HepG2 (cell line): ENCODE measurements around the gene ATL2. TPM values are rescaled to one million over a fixed set of nuclear protein-coding genes. Genes with fewer than 3 reads are reported as not detected.
A peak's percentile ranks its signal among the peaks of the same experiment; 100 is the strongest.

Experiments used
- AKAP8 ChIP-seq: sonication (generic); formaldehyde crosslinking; IDR thresholded peaks from 2 replicates; pipeline ENCODE4 v1.5.1; 2020; ENCODE audit warnings: mild to moderate bottlenecking, missing genetic modification reagents
- CHD2 ChIP-seq: IDR thresholded peaks from 2 replicates; pipeline ENCODE4 v1.6.1; 2011; ENCODE audit warnings: low read depth, low read length, improper control_type of control experiment
- CSRNP1 ChIP-seq: sonication (generic); formaldehyde crosslinking; IDR thresholded peaks from 2 replicates; pipeline ENCODE4 v1.8.1; 2023; ENCODE audit warnings: mild to moderate bottlenecking, missing genetic modification reagents
- EP300 ChIP-seq, 3 experiments: sonication (generic) in 1 of 3; formaldehyde crosslinking in 1 of 3; IDR thresholded peaks; 2 replicates each; pipeline versions ENCODE4 v1.5.1 to v1.6.1; 2011 to 2020; ENCODE audit warnings: low read depth in 2 of 3, low read length in 2 of 3, borderline replicate concordance in 1 of 3, improper control_type of control experiment in 1 of 3, mild to moderate bottlenecking in 1 of 3, missing genetic modification reagents in 1 of 3, moderate library complexity in 1 of 3
- HNRNPUL1 ChIP-seq: fragments of 200-400 bp; formaldehyde crosslinking; IDR thresholded peaks from 2 replicates; pipeline ENCODE4 v1.6.1; 2017; ENCODE audit warnings: low read depth, mild to moderate bottlenecking, low read length, moderate library complexity
- JUNB ChIP-seq: sonication (generic); formaldehyde crosslinking; IDR thresholded peaks from 2 replicates; pipeline ENCODE4 v1.8.0; 2022; ENCODE audit warnings: missing genetic modification reagents, mild to moderate bottlenecking, borderline replicate concordance
- KDM1A ChIP-seq: IDR thresholded peaks from 2 replicates; pipeline ENCODE4 v1.6.1; 2016; ENCODE audit warnings: missing compliant biosample characterization
- KDM6A ChIP-seq: IDR thresholded peaks from 2 replicates; pipeline ENCODE4 v1.6.1; 2016; ENCODE audit warnings: low read depth
- PRMT3 ChIP-seq: sonication (generic); formaldehyde crosslinking; IDR thresholded peaks from 2 replicates; pipeline ENCODE4 v1.8.1; 2022; ENCODE audit warnings: low read depth, mild to moderate bottlenecking, moderate library complexity, missing genetic modification reagents, borderline replicate concordance
- RBAK ChIP-seq: sonication (generic); formaldehyde crosslinking; IDR thresholded peaks from 2 replicates; pipeline ENCODE4 v1.5.1; 2020; ENCODE audit warnings: mild to moderate bottlenecking, missing genetic modification reagents
- RNF219 ChIP-seq: sonication (generic); formaldehyde crosslinking; IDR thresholded peaks from 2 replicates; pipeline ENCODE4 v1.5.0; 2020; ENCODE audit warnings: mild to moderate bottlenecking, missing genetic modification reagents
- SMARCC2 ChIP-seq: fragments of 450-650 bp; IDR thresholded peaks from 2 replicates; pipeline ENCODE4 v1.6.1; 2017; ENCODE audit warnings: antibody characterized with exemption, mild to moderate bottlenecking
- SOX13 ChIP-seq, 3 experiments: fragments of 450-650 bp in 1 of 3; sonication (generic) in 1 of 3; formaldehyde crosslinking in 1 of 3; IDR thresholded peaks in 2 of 3; conservative IDR thresholded peaks in 1 of 3; 2 replicates each; pipeline versions ENCODE4 v1.5.0 to v1.6.1; 2016 to 2020; ENCODE audit warnings: antibody characterized with exemption in 1 of 3, mild to moderate bottlenecking in 1 of 3, missing compliant biosample characterization in 1 of 3, missing genetic modification reagents in 1 of 3, moderate library complexity in 1 of 3
- SP1 ChIP-seq, 2 experiments: fragments of 450-650 bp in 1 of 2; sonication (generic) in 1 of 2; formaldehyde crosslinking in 1 of 2; IDR thresholded peaks; 2 replicates each; pipeline versions ENCODE4 v1.4.0 to v1.6.1; 2016 to 2020; ENCODE audit warnings: missing genetic modification reagents in 1 of 2
- TCF7L2 ChIP-seq: IDR thresholded peaks from 2 replicates; pipeline ENCODE4 v1.6.1; 2011; ENCODE audit warnings: mild to moderate bottlenecking, low read depth, low read length, moderate library complexity
- ZBTB43 ChIP-seq: sonication (generic); formaldehyde crosslinking; conservative IDR thresholded peaks from 2 replicates; pipeline ENCODE4 v1.4.0; 2020; ENCODE audit warnings: missing genetic modification reagents
- ZFP37 ChIP-seq: sonication (generic); formaldehyde crosslinking; IDR thresholded peaks from 2 replicates; pipeline ENCODE4 v1.4.0; 2020; ENCODE audit warnings: missing genetic modification reagents, borderline replicate concordance
- ZNF205 ChIP-seq: IDR thresholded peaks from 2 replicates; pipeline ENCODE4 v1.6.1; 2018; ENCODE audit warnings: missing biosample characterization, missing genetic modification reagents
- ZNF446 ChIP-seq: sonication (generic); formaldehyde crosslinking; IDR thresholded peaks from 2 replicates; pipeline ENCODE4 v1.5.0; 2020; ENCODE audit warnings: mild to moderate bottlenecking, missing genetic modification reagents
- ZNF644 ChIP-seq: IDR thresholded peaks from 2 replicates; pipeline ENCODE4 v1.6.1; 2016; ENCODE audit warnings: low read depth
- ZNF768 ChIP-seq: sonication (generic); formaldehyde crosslinking; IDR thresholded peaks from 2 replicates; pipeline ENCODE4 v1.4.0; 2020; ENCODE audit warnings: missing genetic modification reagents
- ZNF792 ChIP-seq: IDR thresholded peaks from 2 replicates; pipeline ENCODE4 v1.6.1; 2016
- ZNF816 ChIP-seq: sonication (generic); formaldehyde crosslinking; IDR thresholded peaks from 2 replicates; pipeline ENCODE4 v1.8.0; 2022; ENCODE audit warnings: missing genetic modification reagents, mild to moderate bottlenecking, borderline replicate concordance
- ZSCAN9 ChIP-seq: IDR thresholded peaks from 2 replicates; pipeline ENCODE4 v1.6.1; 2016; ENCODE audit warnings: borderline replicate concordance
- polyA plus RNA-seq, 8 experiments: library from polyadenylated mRNA; depleted of rRNA in 3 of 8; stranded (reverse) in 7 of 8; unstranded in 1 of 8; fragments of >200 nt; fragmentation: Illumina TruSeq in 4 of 8; extraction: Trizol in 4 of 8; gene quantifications; 2 replicates each; pipeline versions ENCODE4 v1.2.1 to v1.2.3, GENCODE V29; 2011 to 2016; ENCODE audit warnings: low read depth in 4 of 8, missing spikeins in 1 of 8, mixed read lengths in 1 of 8; ENCODE audit not compliant: insufficient read depth in 1 of 8
- total RNA-seq, 5 experiments: library from RNA; depleted of rRNA; stranded (reverse); fragments of >200 nt; fragmentation: Illumina TruSeq; extraction: Trizol; gene quantifications; 2 replicates each; pipeline ENCODE4 v1.2.3, GENCODE V29; 2016; ENCODE audit warnings: low read depth in 1 of 5

The ATL2 gene
- total and polyA plus RNA-seq, 2 of the 13 experiments (the other 11 are each of a cell fraction or from before 2014, with no cell fraction given), result 56.5 to 119 TPM

GRCh38 chr2:38407111-38407682, 30.1 kb upstream of the ATL2 start (continued):
- 0 out of 2 replicates have a peak, but pooled peaks have one; percentile 13 for TF ChIP-seq RNF219
- peak; percentile 17; the same call in 1 of the 2 replicates for TF ChIP-seq ZBTB43 (CRISPR knock-in tag)
- TF ChIP-seq EP300 (IDR thresholded peaks at IDR 0.05; ENCODE audit: low read depth in 2 of 2, low read length in 2 of 2), result peak in 1 of 2 experiments; percentile 88; a peak in 1 of 4 replicates
- peak; percentile 66 for TF ChIP-seq EP300 (CRISPR knock-in tag; IDR thresholded peaks at IDR 0.05; ENCODE audit: borderline replicate concordance)
- no peak for TF ChIP-seq HNRNPUL1
- TF ChIP-seq RBAK (CRISPR knock-in tag), result peak; percentile 53; the same call in 1 of the 2 replicates
- 0 out of 2 replicates have a peak, but pooled peaks have one; percentile 30 for TF ChIP-seq ZFP37 (CRISPR knock-in tag)
- TF ChIP-seq ZNF205, result peak; percentile 60
- no peak for TF ChIP-seq ZNF446 (CRISPR knock-in tag)
- TF ChIP-seq SOX13 (IDR thresholded peaks at IDR 0.05), result no peak
- peak in 1 of 2 experiments; percentile 78; a peak in 2 of 4 replicates for TF ChIP-seq SOX13 (CRISPR knock-in tag; conservative IDR thresholded peaks at IDR 0.05 in 1 of 2, IDR thresholded peaks at IDR 0.05 in 1 of 2)
- TF ChIP-seq KDM6A, result peak; percentile 82
- 0 out of 2 replicates have a peak, but pooled peaks have one; percentile 4 for TF ChIP-seq ZNF816 (CRISPR knock-in tag)
- no peak for TF ChIP-seq CHD2
- no peak for TF ChIP-seq ZNF768 (CRISPR knock-in tag)
- TF ChIP-seq SMARCC2, result no peak
- 0 out of 2 replicates have a peak, but pooled peaks have one; percentile 30 for TF ChIP-seq ZNF792 (CRISPR knock-in tag)
- TF ChIP-seq CSRNP1 (CRISPR knock-in tag), result no peak
- TF ChIP-seq ZNF644 (CRISPR knock-in tag), result peak; percentile 96
- peak; percentile 80; the same call in 1 of the 2 replicates for TF ChIP-seq ZSCAN9 (CRISPR knock-in tag)
- 0 out of 2 replicates have a peak, but pooled peaks have one; percentile 60 for TF ChIP-seq KDM1A (CRISPR knock-in tag)
- no peak for TF ChIP-seq SP1 (IDR thresholded peaks at IDR 0.05)
- no peak; the same call in 1 of the 2 replicates for TF ChIP-seq SP1 (CRISPR knock-in tag; IDR thresholded peaks at IDR 0.05)
- TF ChIP-seq AKAP8 (CRISPR knock-in tag), result no peak
- no peak for TF ChIP-seq TCF7L2
- TF ChIP-seq JUNB (CRISPR knock-in tag), result no peak
- no peak for TF ChIP-seq PRMT3 (CRISPR knock-in tag)
